ENCODE results near the gene HTRA1.

Gene HTRA1

GRCh38 chr10:122495406-122496340 lies 34.3 kb downstream of the HTRA1 start:
- no peak for DNase-seq (ENCODE audit: low read depth in 2 of 2)

DNA sequence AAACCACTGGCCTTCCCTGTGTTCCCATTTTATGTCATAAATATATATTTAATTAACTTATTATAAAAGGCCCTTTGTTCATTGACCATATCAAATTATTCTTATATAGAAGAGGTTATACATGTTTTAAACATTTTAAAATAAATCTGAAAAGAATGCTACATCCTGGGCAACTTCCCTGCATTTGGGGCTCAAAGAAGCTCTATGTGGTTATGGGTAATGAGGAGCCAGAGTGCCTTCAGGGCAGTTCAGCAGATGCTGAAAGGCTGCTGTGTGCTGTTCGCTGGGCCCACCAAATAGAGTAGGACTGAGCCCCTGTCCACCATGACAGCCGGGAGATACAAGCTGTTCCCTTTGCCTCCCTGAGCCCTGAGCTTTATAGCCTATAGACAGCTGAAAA lies 35.9 kb downstream of the HTRA1 start:
- no peak for DNase-seq (ENCODE audit: low read depth in 2 of 2)

- no peak for DNase-seq (ENCODE audit: low read depth in 2 of 2)
Observed at GRCh38 chr10:122498521-122498920, 37.2 kb downstream of the HTRA1 start.

- DNase-seq (ENCODE audit: low read depth in 2 of 2) = no peak
Observed at GRCh38 chr10:122499012-122499411, 37.7 kb downstream of the HTRA1 start.

GRCh38 chr10:122499491-122499941 lies 38.2 kb downstream of the HTRA1 start:
- no peak for DNase-seq (ENCODE audit: low read depth in 2 of 2)

- DNase-seq (ENCODE audit: low read depth in 2 of 2) = no peak
Observed at GRCh38 chr10:122500194-122500593, 38.8 kb downstream of the HTRA1 start.

DNA sequence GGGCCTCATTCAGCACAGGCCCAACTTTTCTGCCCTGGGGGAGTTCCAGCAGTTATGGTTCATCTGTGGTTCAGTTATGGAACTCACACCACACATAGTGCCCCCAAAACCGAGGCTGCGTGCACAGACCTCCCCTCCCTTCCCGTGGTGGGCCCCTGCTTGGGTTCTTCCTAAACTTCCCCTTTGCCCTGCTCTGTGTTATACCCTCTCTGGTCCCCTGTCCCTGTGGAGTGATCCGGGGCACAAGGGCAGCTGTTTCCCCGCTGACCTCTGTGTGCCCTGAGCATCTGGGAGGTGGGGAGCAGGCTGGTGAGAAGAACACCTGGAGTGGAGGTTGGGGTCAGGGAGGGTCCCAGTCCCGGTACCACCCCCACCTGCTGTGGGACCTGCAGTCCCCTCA lies 39.4 kb downstream of the HTRA1 start:
- DNase-seq (ENCODE audit: low read depth in 2 of 2) = no peak

GRCh38 chr10:122503012-122503411 lies 41.7 kb downstream of the HTRA1 start:
- DNase-seq (ENCODE audit: low read depth in 2 of 2) = no peak

GRCh38 chr10:122503886-122504609 lies 42.7 kb downstream of the HTRA1 start:
- DNase-seq (ENCODE audit: low read depth in 2 of 2) = no peak

DNA sequence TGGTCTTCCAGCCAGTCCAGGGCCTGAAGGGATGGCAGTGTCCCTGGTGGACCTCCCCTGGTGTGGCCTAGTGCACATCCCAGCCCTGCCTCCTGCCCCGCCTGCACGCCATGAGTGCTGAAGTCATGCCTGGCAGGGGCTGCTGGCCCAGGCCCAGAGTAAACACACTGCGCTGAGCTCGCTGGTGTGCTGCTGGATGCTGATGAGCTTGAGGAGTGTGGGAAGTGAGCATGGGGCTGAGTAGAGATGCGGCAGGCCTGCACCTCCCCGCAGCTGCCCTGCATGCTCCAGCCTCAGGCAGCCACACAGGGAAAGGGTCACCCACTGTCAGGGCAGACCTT lies 43.2 kb downstream of the HTRA1 start:
- DNase-seq (ENCODE audit: low read depth in 2 of 2) = no peak

GRCh38 chr10:122505011-122505410 lies 43.7 kb downstream of the HTRA1 start:
- DNase-seq (ENCODE audit: low read depth in 2 of 2) = no peak

- DNase-seq (ENCODE audit: low read depth in 2 of 2) = no peak
Observed at GRCh38 chr10:122505885-122506645, 44.7 kb downstream of the HTRA1 start.

DNA sequence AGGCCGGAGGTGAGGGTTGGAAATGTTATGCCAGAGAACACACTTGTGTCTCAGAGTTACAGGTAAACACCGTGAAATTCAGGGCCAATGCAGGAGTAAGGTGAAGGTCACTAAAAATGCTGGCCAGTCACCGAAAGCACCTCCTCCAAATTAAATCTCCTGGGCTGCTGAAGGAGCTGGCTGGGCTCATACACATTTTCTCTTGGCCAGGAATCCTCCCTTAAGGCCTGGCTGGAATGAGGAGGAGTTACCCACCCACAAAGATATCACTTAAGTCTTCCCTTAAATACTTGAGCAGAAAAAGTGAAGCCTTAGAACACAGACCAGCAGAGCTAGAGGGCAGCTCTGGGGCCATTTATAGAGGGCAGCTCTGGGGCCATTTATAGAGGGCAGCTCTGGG lies 46.3 kb downstream of the HTRA1 start:
- DNase-seq (ENCODE audit: low read depth in 2 of 2) = no peak

DNA sequence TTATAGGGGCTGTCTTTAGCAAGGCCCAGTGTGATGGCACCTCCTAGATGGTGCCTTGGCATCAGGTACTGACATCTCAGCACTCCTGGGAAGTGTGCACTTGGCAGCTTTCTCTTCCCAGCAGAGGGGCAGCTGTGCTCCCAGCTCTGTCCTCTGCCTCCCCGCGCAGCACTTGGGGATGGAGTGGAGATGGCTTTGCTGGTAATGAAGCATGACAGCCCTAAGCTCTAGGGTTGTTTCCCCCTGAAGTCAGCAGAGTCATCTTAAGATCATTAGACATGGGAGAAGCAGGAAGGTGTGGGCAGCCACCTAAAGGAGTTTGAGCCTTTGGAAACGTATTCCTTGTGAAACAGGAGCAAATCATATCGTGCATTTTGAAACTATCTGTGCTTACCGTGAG lies 46.7 kb downstream of the HTRA1 start:
- no peak for DNase-seq (ENCODE audit: low read depth in 2 of 2)

DNA sequence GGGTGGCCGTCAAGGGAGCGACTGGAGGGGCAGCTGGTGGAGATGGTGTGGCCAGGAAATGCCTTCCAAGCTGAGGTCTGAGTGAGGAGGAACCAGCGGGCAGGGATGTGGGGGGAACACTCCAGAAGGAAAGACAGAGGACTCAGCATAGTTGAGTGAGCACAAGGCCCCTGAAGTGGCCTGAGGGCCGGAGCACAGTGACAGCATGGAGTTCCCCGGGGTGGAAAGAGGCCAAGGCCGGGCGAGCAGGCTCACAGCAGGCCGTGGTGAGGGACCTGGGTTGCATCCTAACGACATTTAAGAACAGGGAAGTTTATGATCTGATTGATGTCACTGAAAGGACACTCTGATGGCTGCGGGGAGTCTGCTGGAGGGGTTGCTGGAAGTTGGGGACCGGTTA lies 48.0 kb downstream of the HTRA1 start:
- DNase-seq (ENCODE audit: low read depth in 2 of 2) = no peak

- no peak for DNase-seq (ENCODE audit: low read depth in 2 of 2)
Observed at GRCh38 chr10:122510326-122510725, 49.0 kb downstream of the HTRA1 start.

GRCh38 chr10:122510736-122511135 lies 49.4 kb downstream of the HTRA1 start:
- no peak for DNase-seq (ENCODE audit: low read depth in 2 of 2)

DNA sequence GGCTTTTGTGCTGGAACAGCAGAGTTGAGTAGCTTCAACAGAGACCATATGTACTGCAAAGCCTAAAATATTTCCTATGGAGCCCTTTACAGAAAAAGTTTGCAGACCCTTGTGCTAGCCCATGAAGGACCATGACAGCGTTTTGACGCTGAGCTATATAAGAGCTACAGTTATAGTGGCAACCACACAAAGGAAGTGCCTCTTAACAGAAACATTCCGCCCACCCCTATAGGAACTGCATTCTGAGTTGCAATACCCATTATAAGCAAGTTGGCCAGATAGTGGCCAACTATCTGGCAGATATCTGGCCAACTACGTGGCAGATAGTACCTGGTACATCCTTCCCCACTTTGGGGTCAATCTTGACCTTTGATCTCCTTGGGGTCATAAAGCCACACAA lies 51.7 kb downstream of the HTRA1 start:
- DNase-seq (ENCODE audit: low read depth in 2 of 2) = no peak

- no peak for DNase-seq (ENCODE audit: low read depth in 2 of 2)
Observed at GRCh38 chr10:122514045-122514840, 52.9 kb downstream of the HTRA1 start.

- no peak for DNase-seq (ENCODE audit: low read depth in 2 of 2)
Observed at GRCh38 chr10:122515022-122515424, 53.7 kb downstream of the HTRA1 start.

DNA sequence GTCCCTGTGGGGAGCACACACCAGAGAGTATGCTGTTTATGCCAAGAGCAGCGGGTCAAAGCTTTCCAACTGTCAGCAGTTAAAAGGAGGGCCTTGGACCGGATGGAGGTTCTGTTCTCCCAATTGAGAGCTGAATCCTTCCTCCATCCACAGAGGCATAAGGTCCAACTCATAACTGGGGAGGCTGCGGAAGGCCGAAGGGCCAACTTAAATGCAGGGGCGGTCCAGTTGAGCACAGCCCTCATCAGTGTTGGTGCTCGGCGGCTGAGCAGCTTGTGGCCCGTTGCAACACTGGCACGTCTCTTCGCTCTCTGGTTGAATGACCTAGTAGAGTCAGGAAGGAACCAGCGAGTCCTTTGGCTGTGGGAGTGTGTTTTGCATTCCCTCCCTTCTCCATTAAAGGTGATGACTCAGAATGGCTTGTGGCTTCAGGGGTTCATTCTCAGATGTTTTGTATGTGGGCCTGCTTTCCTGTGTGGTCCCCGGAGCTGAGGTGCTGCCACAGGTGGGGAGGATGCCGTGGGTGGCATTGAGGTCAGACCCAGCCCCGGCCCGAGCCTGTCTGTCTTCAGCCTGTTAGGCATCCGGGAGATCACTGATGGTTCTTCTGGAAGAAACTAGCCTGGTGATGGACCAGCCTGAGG lies 54.4 kb downstream of the HTRA1 start:
- peak in 1 of 2 donors; percentile 16 for DNase-seq (ENCODE audit: low read depth in 2 of 2)

Measured in stimulated activated CD4-positive, alpha-beta T cell treated with anti-CD3 and anti-CD28 coated beads, Interleukin-1b, Interleukin-23, amount 100 ng/mL, for 1 hour (primary cell).